K562 (cell line): Measurements from ENCODE around the gene KCNE2. TPM values are rescaled to one million over a fixed set of nuclear protein-coding genes. Genes with fewer than 3 reads are reported as not detected.

Experiments
- ATAC-seq: fragments of 200-7000 bp; cut with Tn5 transposase; 3 replicates; pipeline ENCODE4 v1.9.1; 2020; ENCODE audit warnings: moderate library complexity
- BruUV-seq: library from RNA; stranded (reverse); fragments of 400-500 nt; replicated peaks from 2 replicates; lab custom pipeline; 2021; lab: Mats Ljungman, UMichigan
- CTCF ChIA-PET: fragments of 300-600 bp; formaldehyde crosslinking; extraction: SDS; loops from one replicate; lab custom pipeline; 2021; ENCODE audit warnings: low intra/inter-chr PET ratio; lab: Yijun Ruan, JAX
- POLR2A ChIA-PET: fragments of 300-600, 350-650 bp; sonication (Branson Sonifier 250); formaldehyde crosslinking; extraction: SDS; loops from one replicate; lab custom pipeline; 2021; ENCODE audit warnings: antibody characterized with exemption, inconsistent platforms; lab: Yijun Ruan, JAX
- DNase-seq, 4 experiments: peaks; one replicate each; pipeline versions ENCODE4 v3.0.0 to v3.0.0-alpha.2; 2011 to 2018; ENCODE audit warnings: low spot score in 3 of 4, mixed read lengths in 3 of 4; ENCODE audit errors: extremely low read depth in 1 of 4
- FAIRE-seq: peaks from 2 replicates; lab custom pipeline; 2011; peaks lifted over from hg19 to GRCh38; lab: Jason Lieb, UNC
- H2AFZ ChIP-seq: 2 replicates; pipeline ENCODE4 v1.6.0; 2011; ENCODE audit warnings: low read depth, low read length, control low read depth, inconsistent platforms
- H3K27ac ChIP-seq: fragments of 200-600 bp; 3 replicates; pipeline ENCODE4 v1.8.0; 2011; ENCODE audit warnings: low read depth, mild to moderate bottlenecking, control low read depth, inconsistent platforms, low read length, moderate library complexity, mixed read lengths; ENCODE audit errors: extremely low read depth
- H3K27me3 ChIP-seq, 2 experiments: fragments of 300-600 bp in 1 of 2; 2 replicates in 1 of 2; 3 replicates in 1 of 2; pipeline versions ENCODE4 v1.6.0 to v1.8.0; 2011; ENCODE audit warnings: inconsistent platforms in 2 of 2, low read length in 2 of 2, mild to moderate bottlenecking in 1 of 2, mixed read lengths in 1 of 2, moderate library complexity in 1 of 2; ENCODE audit not compliant: control insufficient read depth in 2 of 2, insufficient read depth in 2 of 2
- H3K36me3 ChIP-seq: fragments of 300-600 bp; 3 replicates; pipeline ENCODE4 v1.8.0; 2011; ENCODE audit warnings: mild to moderate bottlenecking, low read length, inconsistent platforms; ENCODE audit not compliant: control insufficient read depth, insufficient read depth
- H3K4me1 ChIP-seq, 2 experiments: fragments of 200-600 bp in 1 of 2; replicated peaks in 1 of 2; 2 replicates in 1 of 2; 3 replicates in 1 of 2; pipeline versions ENCODE4 v1.5.1 to v1.8.0; 2011; ENCODE audit warnings: inconsistent platforms in 2 of 2, low read length in 2 of 2, mild to moderate bottlenecking in 1 of 2, mixed read lengths in 1 of 2, moderate library complexity in 1 of 2; ENCODE audit not compliant: control insufficient read depth in 2 of 2, insufficient read depth in 2 of 2
- H3K4me2 ChIP-seq: 2 replicates; pipeline ENCODE4 v1.6.1; 2011; ENCODE audit warnings: low read length, control low read depth, inconsistent platforms, mixed read lengths; ENCODE audit not compliant: insufficient read depth
- H3K4me3 ChIP-seq: fragments of 200-600 bp; sonication (generic), shearing (Covaris generic); 2 replicates; pipeline ENCODE4 v1.5.1; 2016; ENCODE audit warnings: control low read depth, inconsistent platforms
- H3K79me2 ChIP-seq: fragments of 200-600 bp; 3 replicates; pipeline ENCODE4 v1.8.0; 2011; ENCODE audit warnings: low read length, inconsistent platforms; ENCODE audit not compliant: control insufficient read depth, insufficient read depth
- H3K9ac ChIP-seq, 2 experiments: 2 replicates each; pipeline versions ENCODE4 v1.6.0 to v1.6.1; 2011; ENCODE audit warnings: low read depth in 2 of 2, low read length in 2 of 2, control low read depth in 1 of 2, inconsistent platforms in 1 of 2, mild to moderate bottlenecking in 1 of 2, mixed read lengths in 1 of 2; ENCODE audit not compliant: insufficient read depth in 1 of 2
- H3K9me1 ChIP-seq: one replicate; pipeline ENCODE4 v1.6.0; 2011; ENCODE audit warnings: inconsistent platforms, mild to moderate bottlenecking, low read length, moderate library complexity; ENCODE audit not compliant: control insufficient read depth, insufficient read depth
- H3K9me3 ChIP-seq: replicated peaks from 2 replicates; pipeline ENCODE4 v1.5.1; 2011; ENCODE audit warnings: low read depth, low read length, inconsistent platforms; ENCODE audit not compliant: control insufficient read depth, insufficient read depth
- H4K20me1 ChIP-seq: replicated peaks from 2 replicates; pipeline ENCODE4 v1.6.1; 2011; ENCODE audit warnings: low read length, inconsistent platforms, mixed read lengths; ENCODE audit not compliant: control insufficient read depth, insufficient read depth
- EZH2 ChIP-seq: IDR thresholded peaks from 2 replicates; pipeline ENCODE4 v1.6.1; 2012; ENCODE audit warnings: low read depth, mild to moderate bottlenecking, inconsistent platforms, low read length, borderline replicate concordance
- HSF4 ChIP-seq: fragments of 250-450 bp; sonication (Bioruptor Pico); IDR thresholded peaks from 2 replicates; pipeline ENCODE4 v2.1.2; 2022; ENCODE audit warnings: mild to moderate bottlenecking, moderate library complexity, borderline replicate concordance
- RFX5 ChIP-seq: IDR thresholded peaks from 2 replicates; pipeline ENCODE4 v1.6.1; 2011; ENCODE audit warnings: low read depth, mild to moderate bottlenecking, improper control_type of control experiment, low read length
- SMARCA4 ChIP-seq: fragments of 450-650 bp; IDR thresholded peaks from 2 replicates; pipeline ENCODE4 v1.6.1; 2016
- SREBF1 ChIP-seq: fragments of 150-350 bp; IDR thresholded peaks from 2 replicates; pipeline ENCODE4 v1.6.1; 2014; ENCODE audit warnings: antibody characterized with exemption, low read depth, low read length, borderline replicate concordance
- TAF15 ChIP-seq: fragments of 200-400 bp; formaldehyde crosslinking; IDR thresholded peaks from 2 replicates; pipeline ENCODE4 v1.6.1; 2017; ENCODE audit warnings: mild to moderate bottlenecking, low read depth, low read length, moderate library complexity
- ZNF12 ChIP-seq: sonication (generic); formaldehyde crosslinking; IDR thresholded peaks from 2 replicates; pipeline ENCODE4 v1.4.0; 2020; ENCODE audit warnings: mild to moderate bottlenecking, missing genetic modification reagents
- ZNF143 ChIP-seq: sonication (generic); formaldehyde crosslinking; IDR thresholded peaks from 2 replicates; pipeline ENCODE4 v1.9.0; 2022; ENCODE audit warnings: mild to moderate bottlenecking, missing genetic modification reagents
- ZNF778 ChIP-seq: fragments of 450-650 bp; formaldehyde crosslinking; IDR thresholded peaks from 2 replicates; pipeline ENCODE4 v1.4.0; 2020; ENCODE audit warnings: mild to moderate bottlenecking, moderate library complexity
- ZSCAN29 ChIP-seq: fragments of 450-650 bp; IDR thresholded peaks from 2 replicates; pipeline ENCODE4 v1.6.1; 2017
- WGBS: fragments of 100-300 bp; shearing (Covaris generic); methylation state at CpG from one replicate; pipeline ENCODE4 v1.1.6; 2016; ENCODE audit warnings: low coverage, mixed read lengths; ENCODE audit not compliant: insufficient coverage; ENCODE audit errors: missing lambda C conversion rate; 5-methylcytosine and 5-hydroxymethylcytosine counted together
- in situ Hi-C: fragments of 300-500 bp; cut with MboI; formaldehyde crosslinking; loops from 4 replicates; pipeline ENCODE4 v1.15.0; 2018; ENCODE audit warnings: inconsistent platforms, mixed read lengths
- intact Hi-C: fragments of 100-400 bp; cut with micrococcal nuclease; formaldehyde crosslinking; loops from 2 replicates; pipeline ENCODE4 v1.14.2; 2022
- polyA plus RNA-seq, 8 experiments: library from polyadenylated mRNA; depleted of rRNA in 4 of 8; stranded (reverse) in 5 of 8; unstranded in 3 of 8; fragments of >200 nt; fragmentation: Nextera tagmentation in 2 of 8; fragmentation: Illumina TruSeq in 1 of 8; extraction: Ambion mirVana in 2 of 8; extraction: Trizol in 1 of 8; gene quantifications; 2 replicates each; pipeline versions ENCODE4 v1.2.1 to v1.2.3, GENCODE V29; 2011 to 2014; ENCODE audit warnings: inconsistent platforms in 1 of 8, missing spikeins in 1 of 8
- total RNA-seq, 7 experiments: library from RNA; depleted of rRNA in 6 of 7; stranded (reverse); fragments of >200 nt in 6 of 7; fragmentation: Illumina TruSeq in 2 of 7; extraction: Trizol in 2 of 7; gene quantifications; 2 replicates each; pipeline versions ENCODE4 v1.2.1 to v1.2.3, GENCODE V29; 2011 to 2021; ENCODE audit warnings: low replicate concordance in 1 of 7
- TF ChIP-seq, protein P1 (sequence below): sonication (generic); formaldehyde crosslinking; IDR thresholded peaks from 2 replicates; pipeline ENCODE4 v1.8.0; 2022; ENCODE audit warnings: mild to moderate bottlenecking, missing genetic modification reagents, borderline replicate concordance
- TF ChIP-seq, protein P2 (sequence below): sonication (generic); formaldehyde crosslinking; IDR thresholded peaks from 2 replicates; pipeline ENCODE4 v1.8.0; 2022; ENCODE audit warnings: mild to moderate bottlenecking, missing genetic modification reagents

Gene KCNE2
- total and polyA plus RNA-seq, 9 of the 15 experiments (the other 6 are each of a cell fraction or from before 2014, with no cell fraction given): not detected

DNA sequence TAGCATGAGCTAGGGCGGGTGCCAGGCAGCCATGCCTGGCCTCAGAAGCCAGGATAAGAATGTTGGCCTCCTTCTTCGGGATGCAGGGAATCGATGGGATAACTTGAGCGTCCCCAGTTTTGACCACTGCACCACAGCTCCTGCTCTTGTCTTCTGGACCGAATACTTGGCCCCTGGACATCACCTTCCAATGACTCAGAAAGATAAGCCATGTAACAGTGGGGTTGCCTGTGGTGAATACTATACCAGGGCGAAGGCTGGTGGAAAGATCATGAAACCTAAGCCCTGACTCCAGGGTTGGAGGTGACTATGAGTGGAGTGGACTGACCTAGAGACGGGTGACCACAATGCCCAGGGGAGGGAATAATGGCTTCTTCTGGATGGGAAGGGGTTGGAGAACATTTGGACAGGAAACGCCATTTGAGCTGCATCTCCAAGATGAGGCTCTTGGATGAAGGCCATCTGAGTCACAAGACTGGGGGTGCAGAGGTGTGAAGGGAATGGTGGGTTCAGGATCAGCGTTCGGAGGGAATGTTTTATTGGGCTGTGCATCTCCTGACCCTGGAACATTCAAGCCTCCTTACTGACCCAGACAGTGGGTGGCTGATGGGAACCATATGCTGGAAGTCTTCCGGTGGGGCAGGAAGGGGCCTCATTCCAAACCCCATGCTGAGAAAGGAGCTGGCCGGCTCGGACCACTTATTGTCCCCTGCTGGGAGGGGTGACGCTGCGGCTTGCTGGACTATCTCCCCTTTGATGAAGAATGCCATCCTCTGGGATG is 18.5 kb upstream of the KCNE2 start:
- Histone ChIP-seq H3K36me3 (no peaks in the 10 kb centered on the region), H3K4me1 (no peaks in the 10 kb centered on the region), H3K9me1 (no peaks in the 10 kb centered on the region), H3K27me3 (peaks cover 41 to 44% of the 10 kb centered on the region in 2 experiments), H4K20me1 (no peaks in the 10 kb centered on the region), H3K9ac (no peak overlapping the region), H3K27ac (no peak overlapping the region), H3K79me2 (no peaks in the 10 kb centered on the region), H2AFZ (no peak overlapping the region), H3K4me2 (no peak overlapping the region), H3K4me3 (no peak overlapping the region), H3K9me3 (no peaks in the 10 kb centered on the region)
- ATAC-seq (no peak), DNase-seq (no peak), FAIRE-seq (no peak)
- ChIA-PET CTCF (interaction anchor here (3.5 kb wide), 1 partner anchor 421 kb away, joined by 36 read pairs; no protein-coding TSS in a partner anchor), POLR2A (interaction anchor here (0.7 to 0.9 kb wide), 2 partner anchors 9 to 258 kb away, joined by 3 read pairs; no protein-coding TSS in a partner anchor)
- TF ChIP-seq SMARCA4 (no peak), EZH2 (0 out of 2 replicates have a peak, but pooled peaks have one; percentile 33)
- WGBS: 3% methylated on average over 12 of the region's 15 CpGs
- intact Hi-C loops: loop anchor here (5.0 kb wide), 1 partner anchor 273 kb away; the partner anchor contains the start of genes MRPS6 and SLC5A3
- BruUV-seq: no TSS peak
- in situ Hi-C loops: loop anchor here (5.0 kb wide), 1 partner anchor 423 kb away; no protein-coding TSS in a partner anchor

DNA sequence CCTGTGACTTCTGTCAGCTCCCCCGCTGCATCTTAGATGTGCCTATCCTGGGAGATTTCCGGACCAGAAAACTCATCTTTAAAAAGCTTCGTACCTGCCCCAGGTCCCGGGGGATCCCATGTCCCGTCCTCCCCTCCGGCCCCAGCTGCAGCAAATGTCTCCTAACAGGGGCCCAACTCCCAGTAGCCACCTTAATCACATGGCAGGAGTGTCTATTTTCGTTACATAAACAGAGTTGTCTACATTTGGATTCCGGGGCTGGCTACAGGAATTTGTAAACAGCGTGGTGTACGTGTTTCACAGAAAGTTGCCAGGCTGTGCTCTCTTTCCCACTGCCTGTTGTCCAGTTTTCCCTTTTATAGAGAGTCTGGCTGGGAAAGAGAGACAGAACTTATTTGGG is 17.9 kb upstream of the KCNE2 start:
- in situ Hi-C loops (loop anchor here (5.0 kb wide), 1 partner anchor 424 kb away; no protein-coding TSS in a partner anchor), intact Hi-C loops (loop anchor here (5.0 kb wide), 1 partner anchor 274 kb away; the partner anchor contains the start of genes MRPS6 and SLC5A3)
- FAIRE-seq: no peak
- Histone ChIP-seq H3K4me3 (no peak overlapping the region), H3K27ac (no peak overlapping the region), H4K20me1 (no peaks in the 10 kb centered on the region), H3K9ac (no peak overlapping the region), H2AFZ (no peak overlapping the region), H3K36me3 (no peaks in the 10 kb centered on the region), H3K9me1 (no peaks in the 10 kb centered on the region), H3K4me2 (no peak overlapping the region), H3K27me3 (peaks cover 41 to 44% of the 10 kb centered on the region in 2 experiments), H3K79me2 (no peaks in the 10 kb centered on the region), H3K9me3 (no peaks in the 10 kb centered on the region), H3K4me1 (no peaks in the 10 kb centered on the region)
- CTCF ChIA-PET: interaction anchor here (3.5 kb wide), 1 partner anchor 422 kb away, joined by 36 read pairs; no protein-coding TSS in a partner anchor
- no peak for DNase-seq
- 2% methylated on average over 10 of the region's 10 CpGs for WGBS
- no peak for ATAC-seq
- BruUV-seq: no TSS peak
- POLR2A ChIA-PET: interaction anchor here (0.9 to 1.3 kb wide), 2 partner anchors 9 to 235 kb away, joined by 3 read pairs; no protein-coding TSS in a partner anchor
- TF ChIP-seq TAF15 (no peak), ZNF12 (CRISPR knock-in tag) (no peak), HSF4 (CRISPR knock-in tag) (no peak), SREBF1 (no peak), ZNF143 (CRISPR knock-in tag) (no peak), ZSCAN29 (no peak), ZNF778 (CRISPR knock-in tag) (no peak), RFX5 (no peak)
- TF ChIP-seq, protein P1, sequence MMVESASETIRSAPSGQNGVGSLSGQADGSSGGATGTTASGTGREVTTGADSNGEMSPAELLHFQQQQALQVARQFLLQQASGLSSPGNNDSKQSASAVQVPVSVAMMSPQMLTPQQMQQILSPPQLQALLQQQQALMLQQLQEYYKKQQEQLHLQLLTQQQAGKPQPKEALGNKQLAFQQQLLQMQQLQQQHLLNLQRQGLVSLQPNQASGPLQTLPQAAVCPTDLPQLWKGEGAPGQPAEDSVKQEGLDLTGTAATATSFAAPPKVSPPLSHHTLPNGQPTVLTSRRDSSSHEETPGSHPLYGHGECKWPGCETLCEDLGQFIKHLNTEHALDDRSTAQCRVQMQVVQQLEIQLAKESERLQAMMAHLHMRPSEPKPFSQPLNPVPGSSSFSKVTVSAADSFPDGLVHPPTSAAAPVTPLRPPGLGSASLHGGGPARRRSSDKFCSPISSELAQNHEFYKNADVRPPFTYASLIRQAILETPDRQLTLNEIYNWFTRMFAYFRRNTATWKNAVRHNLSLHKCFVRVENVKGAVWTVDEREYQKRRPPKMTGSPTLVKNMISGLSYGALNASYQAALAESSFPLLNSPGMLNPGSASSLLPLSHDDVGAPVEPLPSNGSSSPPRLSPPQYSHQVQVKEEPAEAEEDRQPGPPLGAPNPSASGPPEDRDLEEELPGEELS (CRISPR knock-in tag): no peak
- TF ChIP-seq, protein P2, sequence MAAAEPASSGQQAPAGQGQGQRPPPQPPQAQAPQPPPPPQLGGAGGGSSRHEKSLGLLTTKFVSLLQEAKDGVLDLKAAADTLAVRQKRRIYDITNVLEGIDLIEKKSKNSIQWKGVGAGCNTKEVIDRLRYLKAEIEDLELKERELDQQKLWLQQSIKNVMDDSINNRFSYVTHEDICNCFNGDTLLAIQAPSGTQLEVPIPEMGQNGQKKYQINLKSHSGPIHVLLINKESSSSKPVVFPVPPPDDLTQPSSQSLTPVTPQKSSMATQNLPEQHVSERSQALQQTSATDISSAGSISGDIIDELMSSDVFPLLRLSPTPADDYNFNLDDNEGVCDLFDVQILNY: no peak
